HG03575 (cell line): ENCODE data around the gene IL18RAP.

ENCODE experiments used
- ATAC-seq: cut with Tn5 transposase; IDR thresholded peaks from one replicate; pipeline ENCODE4 v1.9.1; 2021; ENCODE audit not compliant: unreplicated experiment, insufficient number of reproducible peaks, low FRiP score; ENCODE audit errors: extremely low read depth

Gene IL18RAP

DNA sequence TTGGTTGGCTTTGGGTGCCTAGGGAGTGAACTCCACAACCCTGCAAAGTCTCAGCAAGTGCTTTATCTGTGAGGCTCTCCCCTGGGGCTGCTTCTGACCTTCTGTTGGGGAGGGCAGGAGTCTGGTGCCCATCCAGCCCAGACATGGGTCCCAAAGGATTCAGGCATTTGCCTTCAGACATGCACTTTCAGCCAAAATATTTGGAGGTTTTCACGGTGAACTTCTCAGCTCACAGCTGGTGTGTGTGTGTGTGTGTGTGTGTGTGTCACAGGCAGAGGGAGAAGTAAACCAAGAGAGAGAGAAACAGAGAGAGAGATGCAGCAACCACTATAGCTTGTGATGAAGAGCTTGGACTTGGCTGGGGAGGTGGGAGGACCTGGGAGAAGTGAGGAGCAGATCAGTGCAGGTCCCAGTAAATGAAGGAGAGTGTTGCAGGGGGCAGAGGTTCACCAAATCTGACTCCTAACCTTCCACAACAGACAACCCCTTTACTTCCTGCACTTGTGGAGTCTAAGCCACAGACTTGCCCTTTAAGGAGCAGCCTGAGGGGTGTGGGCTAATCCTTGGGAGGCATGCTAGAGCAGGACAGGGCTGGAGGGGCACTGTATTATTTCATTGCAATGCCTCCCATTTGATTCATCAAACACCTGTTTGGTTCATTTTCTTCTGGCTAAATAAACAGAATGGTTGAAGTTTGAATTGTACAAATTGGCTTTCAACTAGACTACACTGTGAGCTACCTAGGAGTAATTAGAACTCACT lies 64.2 kb downstream of the IL18RAP start:
- no peak for ATAC-seq

DNA sequence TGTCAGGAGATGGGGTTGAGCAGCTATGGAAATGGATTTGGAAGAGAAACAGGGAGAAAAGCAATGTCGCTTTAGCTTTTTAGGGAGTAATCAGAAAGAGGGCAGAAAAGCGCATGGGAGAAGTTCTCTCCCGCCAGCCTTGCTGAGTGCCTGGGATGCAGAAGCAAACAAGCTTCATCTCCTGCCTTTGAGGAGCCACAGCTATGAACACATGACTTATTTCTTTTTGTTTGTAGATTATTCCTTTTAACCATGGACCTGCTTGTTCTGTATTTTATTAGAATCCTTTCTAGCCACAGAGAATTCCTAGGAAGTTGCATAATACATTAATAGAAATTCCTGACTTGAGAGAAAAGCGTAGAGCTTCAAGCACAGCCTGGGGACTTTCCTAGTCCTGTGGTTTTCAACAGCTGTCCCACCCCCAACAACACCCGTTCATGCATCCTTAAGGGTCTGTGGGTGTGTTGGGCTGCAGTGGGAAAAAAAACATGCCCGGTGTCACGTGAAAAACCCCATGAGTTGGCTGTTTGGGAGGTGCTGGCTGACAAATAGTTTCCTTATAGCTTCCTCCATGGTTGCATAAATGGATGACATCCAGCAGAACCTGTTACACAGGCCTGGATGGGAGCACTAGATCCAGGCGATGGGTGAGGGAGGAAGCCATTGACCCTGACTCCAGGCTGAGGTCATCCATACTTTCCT lies 65.0 kb downstream of the IL18RAP start:
- no peak for ATAC-seq

DNA sequence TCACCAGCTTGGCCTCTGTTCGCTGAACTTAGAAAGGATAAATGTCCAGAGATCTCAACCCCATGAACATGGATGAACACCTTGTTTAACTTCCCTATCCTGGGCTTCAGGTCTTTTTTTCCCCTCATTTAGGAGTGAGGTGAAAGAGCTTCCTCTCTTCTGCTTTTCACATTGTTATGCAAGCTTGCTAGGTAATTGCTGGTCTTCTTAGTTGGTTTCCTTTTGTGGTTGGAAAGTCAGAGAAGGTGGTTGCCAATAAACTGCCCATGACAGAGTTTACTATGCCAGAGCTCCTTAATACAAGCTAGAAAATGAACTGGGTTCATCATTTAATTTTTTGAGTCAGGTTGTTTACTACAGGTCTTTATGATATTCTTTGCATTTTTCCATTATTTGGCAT lies 66.7 kb downstream of the IL18RAP start:
- no peak for ATAC-seq

DNA sequence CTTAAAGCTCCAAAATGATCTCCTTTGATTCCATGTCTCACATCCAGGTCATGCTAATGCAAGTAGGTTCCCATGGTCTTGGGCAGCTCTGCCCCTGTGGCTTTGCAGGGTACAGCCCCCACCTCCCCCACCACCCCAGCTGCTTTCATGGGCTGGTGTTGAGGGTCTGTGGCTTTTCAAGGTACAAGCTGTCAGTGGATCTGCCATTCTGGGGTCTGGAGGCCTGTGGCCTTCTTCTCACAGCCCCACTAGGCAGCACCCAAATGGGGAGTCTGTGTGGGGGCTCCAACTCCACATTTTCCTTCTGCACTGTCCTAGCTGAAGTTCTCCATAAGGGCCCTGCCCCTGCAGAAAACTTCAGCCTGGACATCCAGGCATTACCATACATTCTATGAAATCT lies 69.0 kb downstream of the IL18RAP start:
- ATAC-seq = no peak

DNA sequence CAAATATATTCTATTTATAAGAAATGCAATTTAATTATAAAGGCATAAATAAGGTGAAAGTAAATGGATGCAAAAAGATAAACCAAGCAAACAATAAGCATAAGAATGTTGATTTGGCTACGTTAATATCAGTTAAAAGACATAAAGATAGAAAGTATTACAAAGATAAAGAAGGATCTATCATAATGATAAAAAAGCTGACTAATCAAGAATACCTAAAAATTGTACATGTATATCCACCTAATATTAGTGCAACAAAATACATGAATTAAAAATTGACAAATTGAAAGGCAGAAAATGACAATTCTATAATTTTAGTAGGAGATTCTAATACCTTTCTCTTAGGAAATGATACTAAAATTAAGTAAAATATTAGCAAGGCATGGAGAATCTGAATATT lies 71.6 kb downstream of the IL18RAP start:
- ATAC-seq = no peak

DNA sequence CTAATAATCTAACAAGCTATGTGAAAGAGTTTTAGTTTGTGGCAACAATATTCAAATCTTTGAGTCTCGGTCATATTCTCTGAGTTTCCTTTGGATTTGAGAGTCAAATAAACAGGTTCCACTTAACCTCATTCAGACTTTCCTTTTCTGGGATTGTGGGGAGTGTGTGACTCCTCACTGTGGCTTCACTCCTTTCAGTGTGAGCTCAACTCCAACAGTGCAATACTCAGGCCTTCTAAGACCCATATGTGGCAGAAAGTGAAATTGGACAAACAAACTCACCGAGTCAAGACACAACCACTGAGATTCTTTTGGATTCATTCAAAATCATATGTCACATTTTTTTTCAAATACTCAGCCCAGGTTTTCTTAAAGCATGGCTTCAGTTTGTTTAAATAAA lies 75.5 kb downstream of the IL18RAP start:
- no peak for ATAC-seq

DNA sequence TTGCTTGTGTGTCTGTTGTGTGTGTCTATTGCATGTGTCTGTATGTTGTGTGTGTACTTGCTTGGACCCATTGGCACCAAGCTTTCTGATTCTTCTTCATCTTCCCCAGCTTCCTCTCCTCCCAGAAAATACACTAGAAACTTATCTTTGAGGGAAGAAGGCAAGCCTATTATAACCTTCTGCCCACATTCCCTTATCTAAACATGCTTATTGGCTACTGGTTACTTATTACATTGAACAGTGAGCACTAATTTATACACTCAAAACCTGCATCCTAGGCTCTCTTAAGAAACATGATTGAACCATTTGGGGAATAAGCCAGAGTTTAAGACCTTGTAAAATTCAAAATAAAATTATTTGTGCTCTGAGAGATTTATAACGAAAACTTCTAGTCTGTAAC lies 76.6 kb downstream of the IL18RAP start:
- ATAC-seq = no peak
